ENCODE measurements around the gene RBM33.
"Not testable (repeated sequence)": the region's sequence is repeated elsewhere in the genome, so short reads cannot be mapped to it uniquely, and the experiment has no call there.

RBM33 gene

DNA sequence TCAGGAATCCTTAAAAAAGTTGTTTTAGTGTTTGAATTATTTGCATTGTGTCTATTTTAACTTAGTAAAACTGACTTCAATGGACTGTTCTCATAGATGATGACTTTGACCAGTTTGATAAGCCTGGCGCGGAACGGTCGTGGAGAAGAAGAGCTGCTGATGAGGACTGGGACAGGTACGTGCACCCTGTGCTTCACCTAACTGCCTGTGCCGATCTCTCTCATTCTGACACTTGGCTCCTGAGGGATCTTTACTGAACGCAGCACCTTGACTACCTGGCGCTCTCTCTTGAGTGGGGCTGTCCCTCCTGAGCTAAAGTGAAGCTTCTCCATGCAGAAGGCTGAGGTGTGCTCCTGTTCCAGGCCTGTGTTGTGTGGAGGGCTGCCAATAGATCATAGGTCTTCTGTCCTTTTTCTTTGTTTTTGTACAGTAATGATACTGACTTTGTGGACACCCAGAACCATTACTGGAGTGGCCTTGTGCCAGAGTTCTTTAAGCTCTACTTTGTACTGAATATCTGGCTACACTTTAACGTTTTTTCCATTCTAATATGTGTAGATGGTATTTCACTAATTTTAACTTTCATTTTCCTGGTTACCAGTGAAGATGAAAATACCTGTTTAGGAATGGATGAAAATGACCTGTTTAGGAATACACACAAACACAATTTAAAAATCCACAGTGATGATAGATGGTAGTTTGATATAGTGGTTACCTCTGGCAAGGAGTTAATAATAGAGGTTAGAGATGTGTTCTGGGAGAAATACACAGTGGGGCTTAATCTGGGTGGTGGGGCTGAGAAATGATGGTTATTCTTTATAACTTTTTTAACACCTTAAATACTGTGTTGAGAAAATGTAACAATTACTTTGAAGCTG, 20.9 kb downstream of the RBM33 start:
- DNase-seq, result no peak

DNA sequence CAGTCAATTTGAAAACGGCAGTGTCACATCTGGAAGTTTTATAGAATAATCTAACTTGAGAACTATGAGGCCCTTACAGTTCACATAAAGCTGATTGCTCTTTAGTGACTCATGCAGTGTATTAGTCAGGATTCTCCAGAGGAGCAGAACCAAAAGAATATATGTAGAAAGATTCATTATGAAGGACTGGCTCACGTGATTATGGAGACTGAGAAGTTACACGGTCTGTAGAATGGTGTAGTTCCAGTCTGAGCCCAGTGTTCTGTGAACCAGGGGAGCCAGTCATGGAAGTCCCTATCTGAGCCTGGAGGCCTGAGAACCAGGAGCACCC, 21.5 kb downstream of the RBM33 start:
- peak; percentile 87 for DNase-seq

DNA sequence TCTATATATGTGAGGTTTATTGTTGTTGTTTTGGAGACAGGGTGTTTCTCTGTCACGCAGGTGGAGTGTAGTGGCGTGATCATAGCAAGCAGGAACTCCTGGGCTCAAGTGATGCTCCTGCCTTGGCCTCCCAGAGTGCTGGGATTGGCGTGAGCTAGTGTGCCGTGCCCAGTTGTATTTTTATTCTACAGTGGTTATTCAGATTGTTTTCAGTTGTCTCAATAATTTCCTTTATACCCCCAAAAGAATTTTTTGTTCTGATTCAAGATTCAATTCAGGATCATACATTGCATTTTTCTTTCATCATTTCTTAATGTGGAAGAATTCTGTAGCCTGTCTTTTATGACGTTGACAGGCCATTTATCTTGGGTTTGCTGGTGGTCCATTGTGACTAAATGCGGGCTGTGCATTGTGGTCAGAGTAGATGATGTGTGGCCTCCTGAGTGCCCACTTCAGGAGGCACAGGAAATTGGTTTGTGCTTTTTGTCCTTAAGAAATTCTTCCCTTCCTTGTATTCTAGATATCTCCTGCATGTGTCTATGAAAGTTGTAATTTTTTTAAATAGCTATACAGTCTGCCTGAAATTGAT, 22.9 kb downstream of the RBM33 start:
- no peak for DNase-seq

DNA sequence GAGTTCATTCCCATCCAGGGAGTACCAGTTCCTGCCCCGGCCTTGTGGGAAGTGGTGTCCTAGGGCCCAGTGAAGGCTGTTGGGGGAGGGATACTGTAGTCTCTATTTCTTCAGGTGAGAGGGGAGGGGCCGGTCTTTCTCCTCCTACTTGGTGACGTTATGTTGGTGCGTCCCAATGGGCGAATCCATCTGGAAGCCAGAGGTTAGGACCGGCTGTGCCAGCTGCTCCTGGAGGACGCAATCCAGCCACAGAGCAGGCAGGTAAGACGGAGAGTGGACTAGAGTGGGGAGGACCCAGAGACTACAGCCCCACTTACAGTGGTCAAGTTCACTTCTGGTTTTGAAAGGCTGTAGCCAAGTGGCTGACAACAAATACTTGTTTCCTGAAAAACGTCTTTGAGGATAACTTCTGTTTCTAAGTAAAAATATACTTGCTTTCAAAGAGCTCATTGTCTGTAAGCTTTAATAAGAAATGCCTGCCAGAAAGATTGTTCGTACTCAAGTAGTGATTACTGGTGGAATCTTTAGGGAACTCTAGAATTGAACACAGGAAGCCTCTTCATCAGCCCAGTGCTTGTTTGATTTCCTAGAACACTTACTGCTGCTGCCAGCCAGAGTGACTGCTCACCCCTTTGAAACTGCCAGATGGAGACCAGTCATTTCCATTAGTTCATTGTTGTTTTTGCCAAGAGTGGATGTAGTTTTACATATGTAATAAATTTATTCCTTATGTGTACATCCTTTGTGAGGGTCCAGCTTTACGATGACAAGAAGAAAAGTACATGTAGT, 25.4 kb downstream of the RBM33 start:
- peak; percentile 56 for DNase-seq

DNA sequence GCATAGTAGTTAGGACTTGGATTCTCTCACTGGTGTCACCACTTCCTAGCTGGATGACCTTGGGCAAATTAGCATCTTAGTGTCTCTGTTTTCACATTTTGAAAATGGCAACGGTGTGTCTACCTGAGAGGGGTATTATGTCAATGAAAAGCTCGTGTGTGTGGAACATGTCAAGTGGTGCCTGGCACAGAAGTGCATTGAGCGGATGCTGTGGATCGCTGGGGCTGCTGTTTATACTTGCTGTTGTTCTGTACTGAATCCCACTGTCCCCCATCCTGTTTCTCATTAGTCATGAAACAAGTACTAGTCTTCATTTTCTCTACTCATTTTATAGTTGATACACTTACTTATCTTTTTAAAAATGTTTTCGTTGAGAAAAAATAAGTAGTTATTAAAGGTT, 26.1 kb downstream of the RBM33 start:
- no peak for DNase-seq

DNA sequence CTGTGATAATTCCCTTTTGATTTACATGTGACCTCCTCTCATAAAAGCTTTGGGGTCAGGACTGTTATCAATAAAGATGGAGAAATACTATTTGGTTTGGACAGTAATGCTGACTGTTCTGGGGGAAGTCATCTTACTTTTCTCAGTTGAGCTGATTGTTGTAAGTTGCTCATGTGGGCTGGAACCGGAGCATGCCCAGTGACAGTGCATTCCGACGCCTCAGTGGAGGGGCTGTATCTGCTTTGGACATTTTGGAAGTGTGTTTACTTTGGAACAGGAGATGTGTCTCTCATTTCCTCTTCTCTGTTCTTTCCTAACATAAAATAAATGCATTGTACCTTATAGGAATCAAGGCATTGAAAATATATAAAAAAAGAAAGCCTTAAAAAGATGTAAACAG, 30.1 kb downstream of the RBM33 start:
- no peak for DNase-seq

DNA sequence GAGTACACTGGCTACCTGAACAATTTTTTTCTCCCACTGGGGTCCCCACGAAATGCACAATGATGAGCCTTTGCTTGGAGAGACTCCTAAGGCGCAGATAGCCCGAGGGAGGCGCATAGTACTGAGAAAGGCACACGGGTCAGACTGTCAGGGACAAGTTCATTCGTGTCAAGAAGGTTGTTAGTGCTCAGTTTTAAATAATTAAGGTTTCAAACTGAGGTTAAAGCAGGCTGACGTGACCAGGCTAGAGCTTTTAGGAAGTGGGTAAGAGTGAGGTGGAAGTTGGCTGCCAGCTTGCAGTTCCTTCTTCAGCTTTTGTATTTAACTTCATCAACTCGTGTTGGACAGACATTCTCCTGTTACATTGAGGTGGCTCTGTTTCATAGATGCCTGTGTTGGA, 31.6 kb downstream of the RBM33 start:
- DNase-seq, result no peak

DNA sequence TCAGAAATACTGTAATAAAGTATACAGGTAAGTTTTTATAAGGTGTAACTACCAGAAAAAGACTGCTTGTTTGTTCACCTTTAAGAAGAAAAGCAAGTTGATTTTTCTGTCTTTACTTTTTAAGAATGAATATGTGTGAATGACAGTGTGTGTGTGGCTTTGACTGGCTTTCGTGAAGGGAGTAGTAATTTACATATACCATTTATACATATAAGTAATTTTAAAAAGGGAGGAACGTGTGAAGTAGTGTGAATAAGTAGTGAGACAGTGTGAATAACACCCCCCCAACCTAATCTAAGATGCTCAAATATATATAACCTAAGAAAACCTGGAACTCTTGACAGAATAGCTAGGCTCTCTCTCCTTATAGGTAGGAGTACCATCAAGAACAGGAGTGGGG, 33.2 kb downstream of the RBM33 start:
- DNase-seq, result no peak

DNA sequence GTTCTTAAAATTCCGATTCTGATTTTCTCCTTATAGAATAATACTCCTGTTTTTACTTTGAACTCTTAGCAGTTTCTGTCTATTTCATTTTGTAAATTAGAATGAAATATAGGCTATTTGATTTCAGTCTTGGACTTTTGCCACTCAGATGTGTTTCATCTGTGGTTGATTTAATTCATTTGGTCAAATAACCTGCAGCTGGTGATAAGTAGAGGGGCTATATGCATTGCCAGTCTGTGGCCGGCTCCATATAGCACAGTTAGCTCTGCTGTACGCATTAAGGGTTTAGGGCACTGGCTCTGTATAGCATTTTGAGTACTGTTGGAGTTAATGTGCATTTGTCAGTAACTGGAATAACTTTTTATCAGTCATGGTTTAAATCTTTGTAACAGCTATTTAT, 35.7 kb downstream of the RBM33 start:
- DNase-seq, result no peak

DNA sequence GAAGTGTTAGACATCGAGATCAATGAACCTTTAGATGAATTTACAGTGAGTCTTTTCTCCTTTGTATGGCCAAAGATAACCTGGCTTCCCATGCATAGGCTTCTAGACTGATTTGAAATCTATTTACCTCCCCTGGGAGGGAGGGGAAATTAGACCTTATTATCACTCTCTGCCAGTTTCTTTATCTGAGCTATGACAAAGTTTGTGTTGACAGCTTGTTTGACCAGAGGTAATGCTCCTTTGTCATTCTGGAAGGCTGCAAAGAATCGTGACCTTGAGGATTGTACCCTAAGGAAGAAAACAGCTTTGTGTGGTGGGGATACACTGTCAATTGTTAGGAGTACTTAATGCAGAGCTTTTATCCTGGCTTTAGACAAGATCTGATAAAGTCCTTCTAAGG, 36.4 kb downstream of the RBM33 start:
- DNase-seq, result no peak

DNA sequence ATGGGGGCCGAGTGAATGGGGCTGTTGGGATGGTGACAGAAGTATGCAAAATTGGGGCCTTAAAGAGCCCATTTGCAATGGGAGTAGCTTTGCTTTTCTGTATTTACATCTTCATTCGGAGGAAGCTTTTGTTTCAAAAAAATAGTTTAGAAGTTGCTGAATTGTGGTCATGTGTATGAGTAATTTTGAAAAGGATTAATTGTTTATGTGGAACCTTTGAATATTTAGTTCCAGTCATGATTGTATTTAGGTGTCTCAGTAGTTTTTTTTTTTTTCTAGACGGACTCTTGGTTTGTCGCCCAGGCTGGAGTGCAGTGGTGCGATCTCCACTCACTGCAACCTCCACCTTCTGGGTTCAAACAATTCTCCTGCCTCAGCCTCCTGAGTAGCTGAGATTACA, 37.2 kb downstream of the RBM33 start:
- no peak for DNase-seq

DNA sequence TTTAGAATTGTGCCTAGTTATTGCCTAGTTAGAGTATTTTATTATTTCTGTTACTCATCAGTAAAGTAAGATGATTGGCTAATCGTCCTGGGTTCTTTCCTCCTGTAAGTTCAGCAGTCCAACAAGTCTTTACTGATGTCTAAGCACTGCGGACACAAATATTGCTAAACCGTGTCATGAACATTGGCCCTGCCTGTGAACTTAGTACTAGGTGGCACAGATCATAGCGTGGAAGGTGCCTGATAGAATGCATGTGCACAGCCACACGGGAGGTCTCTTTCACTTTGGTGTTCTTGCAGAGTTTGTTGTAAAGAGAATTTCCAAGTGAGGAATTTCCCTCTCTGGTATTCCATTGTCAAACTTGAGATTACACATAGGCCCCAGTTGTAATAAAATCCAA, 38.0 kb downstream of the RBM33 start:
- DNase-seq, result no peak

DNA sequence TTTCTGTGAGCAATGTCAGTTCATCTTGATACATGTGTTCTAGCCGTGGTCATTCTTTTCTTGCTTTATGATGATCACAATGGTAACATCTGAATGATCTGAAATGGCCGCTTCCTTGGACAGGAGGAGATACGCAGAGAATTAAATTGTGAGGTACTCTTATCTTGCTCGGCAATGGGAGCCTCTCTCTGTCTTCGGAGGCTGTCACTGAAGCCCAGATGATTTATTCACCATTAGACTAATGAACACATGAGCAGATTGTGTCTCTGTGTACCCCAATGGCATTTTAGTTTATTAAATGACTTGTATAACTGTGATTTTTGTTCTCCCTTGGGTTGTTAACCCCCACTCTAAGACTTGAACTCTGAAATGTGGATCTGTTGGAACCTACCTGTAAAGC, 38.6 kb downstream of the RBM33 start:
- no peak for DNase-seq

DNA sequence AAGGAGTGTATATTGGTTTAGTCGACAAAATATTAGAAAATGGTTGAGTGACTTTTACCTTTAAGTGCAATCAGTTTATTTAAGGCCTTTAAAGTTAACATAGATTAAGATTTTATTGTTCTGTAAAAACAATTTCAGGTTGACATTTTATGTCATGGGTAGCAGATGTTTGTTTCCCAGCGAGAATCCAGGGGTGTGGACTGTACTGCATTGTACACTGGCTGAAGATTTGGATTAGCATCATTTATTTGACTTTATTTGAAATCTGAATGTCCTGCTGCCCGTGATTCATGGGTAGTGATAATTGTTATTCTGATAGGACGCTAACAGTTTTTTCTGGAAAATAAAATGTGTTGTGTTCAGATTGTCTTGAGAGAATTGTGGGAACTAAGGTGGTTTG, 39.3 kb downstream of the RBM33 start:
- DNase-seq, result no peak

DNA sequence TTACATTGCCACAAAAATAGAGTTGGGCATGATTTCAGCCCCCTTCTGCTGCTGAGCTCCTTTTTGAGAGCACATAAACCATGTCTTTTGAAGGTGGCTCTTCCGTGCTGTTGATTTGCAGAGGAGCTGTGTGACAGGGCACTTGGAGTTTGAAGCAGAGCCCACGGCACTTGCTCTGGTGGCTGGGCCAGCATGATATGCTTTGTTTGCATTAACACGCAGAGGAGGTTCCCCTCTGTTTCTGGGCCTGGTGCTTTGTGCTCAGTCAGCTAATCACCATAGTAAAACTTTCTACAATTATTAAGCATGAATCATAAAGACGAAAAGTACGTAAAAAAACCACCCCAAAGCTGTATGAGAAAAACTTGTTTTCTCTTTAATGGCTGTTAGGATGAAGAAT, 40.1 kb downstream of the RBM33 start:
- DNase-seq, result no peak

DNA sequence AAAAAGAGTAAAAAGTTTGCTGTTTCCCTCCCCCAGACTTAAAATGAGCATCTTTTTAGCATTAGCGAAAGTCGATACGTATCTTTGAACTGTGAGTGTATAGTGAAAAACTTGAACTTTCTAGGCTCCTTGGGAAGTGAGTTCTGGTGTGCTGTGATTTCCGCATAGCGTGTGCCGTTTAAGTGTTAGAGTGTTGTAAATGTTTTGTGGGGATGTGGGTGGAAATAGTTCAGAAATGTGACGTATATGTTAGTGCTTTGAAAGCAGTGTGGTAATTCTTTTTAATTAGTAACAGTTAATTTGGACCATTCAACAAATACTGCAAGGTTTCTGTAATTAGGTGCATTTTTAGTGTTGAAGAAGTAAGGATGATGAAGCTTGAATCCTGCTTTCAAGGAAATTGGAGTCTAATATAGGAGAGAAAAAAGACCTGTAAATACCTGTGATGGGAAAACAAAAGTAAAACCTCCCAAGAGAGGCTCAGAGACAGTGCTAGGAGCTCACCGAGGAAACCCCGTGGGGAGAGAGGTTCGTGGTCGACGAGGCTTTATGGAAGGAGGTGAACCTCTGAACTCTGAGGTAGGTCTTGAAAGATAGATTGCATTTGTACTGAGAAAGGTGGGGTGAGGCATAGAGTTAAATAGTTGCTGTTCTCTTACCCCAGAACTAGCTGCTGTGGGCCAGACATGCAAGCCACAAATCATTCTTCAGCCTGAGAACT, 40.8 kb downstream of the RBM33 start:
- DNase-seq, result no peak

DNA sequence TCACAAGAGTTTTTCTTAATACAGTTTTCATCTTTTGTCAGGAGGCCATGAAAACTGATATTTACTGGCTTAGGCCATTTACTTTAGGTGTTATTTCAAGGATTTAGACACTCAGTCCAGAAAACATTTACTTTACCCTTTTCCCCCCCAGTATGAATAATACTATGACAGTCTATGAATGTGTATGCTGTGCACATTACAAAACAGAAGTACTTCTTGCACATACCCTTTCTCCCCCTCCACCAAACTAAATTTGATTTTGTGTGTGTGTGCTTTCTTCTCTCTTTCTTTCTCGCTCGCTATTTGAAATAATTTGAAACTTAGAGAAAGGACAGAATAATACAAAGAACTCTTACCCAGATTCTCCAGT, 41.3 kb downstream of the RBM33 start:
- no peak for DNase-seq

DNA sequence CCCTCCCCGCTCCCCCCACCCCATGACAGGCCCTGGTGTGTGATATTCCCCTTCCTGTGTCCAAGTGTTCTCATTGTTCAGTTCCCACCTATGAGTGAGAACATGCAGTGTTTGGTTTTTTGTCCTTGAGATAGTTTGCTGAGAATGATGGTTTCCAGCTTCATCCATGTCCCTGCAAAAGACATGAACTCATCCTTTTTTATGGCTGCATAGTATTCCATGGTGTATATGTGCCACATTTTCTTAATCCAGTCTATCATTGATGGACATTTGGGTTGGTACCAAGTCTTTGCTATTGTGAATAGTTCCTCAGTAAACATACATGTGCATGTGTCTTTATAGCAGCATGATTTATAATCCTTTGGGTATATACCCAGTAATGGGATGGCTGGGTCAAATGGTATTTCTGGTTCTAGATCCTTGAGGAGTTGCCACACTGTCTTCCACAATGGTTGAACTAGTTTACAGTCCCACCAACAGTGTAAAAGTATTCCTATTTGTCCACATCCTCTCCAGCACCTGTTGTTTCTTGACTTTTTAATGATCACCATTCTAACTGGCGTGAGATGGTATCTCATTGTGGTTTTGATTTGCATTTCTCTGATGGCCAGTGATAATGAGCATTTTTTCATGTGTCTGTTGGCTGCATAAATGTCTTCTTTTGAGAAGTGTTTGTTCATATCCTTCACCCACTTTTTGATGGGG, 42.3 kb downstream of the RBM33 start:
- not testable (repeated sequence) for DNase-seq

DNA sequence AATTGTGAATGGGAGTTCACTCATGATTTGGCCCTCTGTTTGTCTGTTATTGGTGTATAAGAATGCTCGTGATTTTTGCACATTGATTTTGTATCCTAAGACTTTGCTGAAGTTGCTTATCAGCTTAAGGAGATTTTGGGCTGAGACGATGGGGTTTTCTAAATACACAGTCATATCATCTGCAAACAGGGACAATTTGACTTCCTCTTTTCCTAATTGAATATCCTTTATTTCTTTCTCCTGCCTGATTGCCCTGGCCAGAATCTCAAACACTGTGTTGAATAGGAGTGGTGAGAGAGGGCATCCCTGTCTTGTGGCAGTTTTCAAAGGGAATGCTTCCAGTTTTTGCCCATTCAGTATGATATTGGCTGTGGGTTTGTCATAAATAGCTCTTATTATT, 43.8 kb downstream of the RBM33 start:
- DNase-seq, result not testable (repeated sequence)

DNA sequence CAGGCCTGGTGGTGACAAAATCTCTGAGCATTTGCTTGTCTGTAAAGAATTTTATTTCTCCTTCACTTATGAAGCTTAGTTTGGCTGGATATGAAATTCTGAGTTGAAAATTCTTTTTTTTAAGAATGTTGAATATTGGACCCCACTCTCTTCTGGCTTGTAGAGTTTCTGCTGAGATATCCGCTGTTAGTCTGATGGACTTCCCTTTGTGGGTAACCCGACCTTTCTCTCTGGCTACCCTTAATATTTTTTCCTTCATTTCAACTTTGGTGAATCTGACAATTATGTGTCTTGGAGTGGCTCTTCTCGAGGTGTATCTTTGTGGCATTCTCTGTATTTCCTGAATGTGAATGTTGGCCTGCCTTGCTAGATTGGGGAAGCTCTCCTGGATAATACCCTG, 46.2 kb downstream of the RBM33 start:
- not testable (repeated sequence) for DNase-seq

DNA sequence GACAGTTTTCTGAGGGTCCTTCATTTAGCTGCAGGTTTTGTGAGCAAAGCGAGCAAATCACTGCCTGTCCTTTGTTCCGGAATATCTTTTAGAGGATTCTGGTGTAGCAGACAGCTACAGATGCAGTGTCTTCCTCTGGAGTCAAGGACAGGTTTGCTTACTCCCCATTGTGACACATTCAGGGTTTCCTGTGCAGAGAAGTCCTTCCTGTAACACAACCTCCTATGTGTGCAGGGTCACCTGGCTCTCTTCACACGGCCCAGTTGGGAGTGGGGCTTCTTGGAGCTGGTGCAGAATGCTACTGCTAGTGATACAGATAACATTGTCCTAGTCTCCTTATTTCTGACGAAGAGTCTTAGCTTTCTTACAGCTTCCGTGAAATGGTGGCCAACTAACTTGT, 47.9 kb downstream of the RBM33 start:
- no peak for DNase-seq

DNA sequence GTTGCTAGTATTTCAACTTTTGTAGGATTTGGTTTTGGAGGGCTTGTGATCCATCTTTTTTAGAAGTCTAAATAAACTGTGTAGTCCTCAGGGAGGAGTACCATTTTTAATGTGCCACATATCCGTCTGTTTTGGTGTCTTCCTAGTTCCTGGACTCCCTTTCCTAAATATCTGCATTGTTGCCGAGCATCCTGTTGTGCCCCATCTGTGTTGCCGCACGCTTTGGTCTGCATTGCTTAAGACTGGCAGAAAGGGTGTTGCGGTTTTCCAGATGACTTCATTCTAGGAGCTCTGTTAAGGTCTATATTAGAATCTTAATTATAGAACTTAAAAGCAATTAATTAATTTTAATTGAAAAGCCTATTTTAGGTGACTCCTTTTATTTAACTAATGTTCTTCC, 49.4 kb downstream of the RBM33 start:
- no peak for DNase-seq

DNA sequence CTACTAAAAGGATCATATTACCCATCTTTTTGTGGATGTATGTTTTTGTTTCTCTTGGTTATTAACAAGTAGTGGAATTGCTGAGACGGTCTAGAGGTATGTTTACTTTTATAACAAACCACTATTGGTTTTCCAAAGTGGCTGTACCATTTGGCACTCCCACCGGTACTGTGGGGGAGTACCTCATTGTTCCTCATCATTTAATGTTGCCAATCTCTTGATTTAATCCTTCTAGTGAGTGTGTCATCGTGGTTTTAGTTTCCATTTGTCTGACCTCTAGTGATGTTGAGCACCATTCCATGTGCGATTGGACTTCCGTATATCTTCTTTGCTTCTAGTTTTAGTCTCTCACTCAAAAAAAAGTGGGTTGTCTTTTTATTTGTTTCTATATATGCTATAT, 50.4 kb downstream of the RBM33 start:
- peak; percentile 17 for DNase-seq

Data from fibroblast of skin of right quadriceps (primary cell).